Cardiac fibroblast (primary cell): Measurements from ENCODE around the gene VMP1.

ENCODE experiments used
- DNase-seq, 2 donors: peaks; one replicate each; pipeline versions ENCODE4 v3.0.0 to v3.0.0-alpha.2; 2010; ENCODE audit warnings: low read depth in 2 of 2
- H3K4me3 ChIP-seq, 2 donors: replicated peaks in 1 of 2; 1 replicate in 1 of 2; 2 replicates in 1 of 2; pipeline ENCODE4 v1.5.1; 2011; ENCODE audit warnings: low read depth in 2 of 2, low read length in 2 of 2, mild to moderate bottlenecking in 2 of 2, moderate library complexity in 1 of 2
- CTCF ChIP-seq: IDR thresholded peaks from one replicate; pipeline ENCODE4 v1.5.1; 2011; ENCODE audit warnings: low read depth, mild to moderate bottlenecking, low read length, inconsistent platforms

Gene VMP1

GRCh38 chr17:59762049-59762823 is 54.8 kb downstream of the VMP1 start:
- DNase-seq = peak; percentile 59 to 92
- no peak overlapping the region for H3K4me3 ChIP-seq
- TF ChIP-seq CTCF = no peak

DNA sequence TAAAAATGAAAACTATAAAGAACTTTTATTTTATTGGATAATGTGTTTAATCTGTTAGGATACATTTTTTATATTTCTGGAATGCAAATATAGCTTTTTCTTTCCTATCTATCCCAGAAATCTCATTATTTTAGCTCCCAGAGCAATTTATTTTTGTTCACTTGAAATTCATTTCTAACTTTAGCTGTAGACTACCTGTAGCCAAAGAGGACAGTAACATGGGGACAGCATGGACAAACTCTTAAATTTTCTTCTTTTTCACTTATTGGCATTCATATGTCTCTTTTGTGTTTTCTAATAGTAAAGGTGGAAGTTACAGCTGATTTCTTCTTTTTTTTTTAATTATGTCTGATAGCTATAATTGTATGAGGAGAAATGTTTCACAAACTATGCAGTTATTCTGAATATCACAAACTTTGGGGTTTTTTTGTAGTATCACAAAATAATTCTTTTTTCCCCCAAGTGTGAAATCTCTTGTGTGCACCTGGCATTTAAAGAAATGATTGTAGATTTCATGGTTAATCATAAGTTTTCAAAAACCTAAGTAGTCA is 55.4 kb downstream of the VMP1 start:
- H3K4me3 ChIP-seq = no peak overlapping the region
- no peak for TF ChIP-seq CTCF
- DNase-seq = no peak

DNA sequence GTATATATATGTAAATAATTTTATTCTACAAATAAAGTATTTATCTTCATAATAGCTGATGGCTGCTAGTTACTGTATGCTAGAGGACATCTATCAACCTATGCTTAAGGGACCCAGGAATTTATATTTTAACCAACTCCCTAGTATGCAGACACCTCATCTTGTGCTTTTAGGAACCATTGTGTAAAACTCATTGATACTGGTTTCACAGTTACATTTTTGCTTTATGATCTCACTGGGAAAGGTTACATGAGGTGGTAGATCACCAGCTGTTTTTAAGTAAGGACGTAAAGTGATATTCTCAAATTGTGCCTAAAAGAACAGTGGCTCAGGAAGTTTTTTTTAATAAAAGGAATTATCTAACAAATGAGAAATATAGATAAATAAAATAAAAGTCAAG is 56.4 kb downstream of the VMP1 start:
- peak; percentile 73 to 96 for DNase-seq
- no peak for TF ChIP-seq CTCF
- no peak overlapping the region for H3K4me3 ChIP-seq

DNA sequence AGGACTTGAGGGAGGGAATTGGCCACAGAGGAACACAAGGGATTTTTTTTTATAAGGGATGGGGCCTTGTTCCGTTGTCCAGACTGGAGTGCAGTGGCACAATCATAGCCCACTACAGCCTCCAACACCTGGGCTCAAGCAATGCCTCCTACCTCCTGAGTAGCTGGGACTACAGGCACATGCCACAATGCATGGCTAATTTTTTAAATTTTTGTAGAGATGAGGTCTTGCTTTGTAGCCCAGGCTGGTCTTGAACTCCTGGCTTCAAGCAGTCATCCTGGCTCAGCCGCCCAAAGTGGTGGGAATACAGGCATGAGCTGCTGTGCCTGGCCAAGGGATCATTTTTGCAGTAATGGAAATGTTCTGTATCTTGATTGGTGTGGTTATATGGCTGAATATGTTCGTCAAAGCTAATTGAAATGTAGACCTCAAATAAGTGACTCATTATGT is 56.9 kb downstream of the VMP1 start:
- no peak overlapping the region for H3K4me3 ChIP-seq
- DNase-seq = no peak
- TF ChIP-seq CTCF = no peak

DNA sequence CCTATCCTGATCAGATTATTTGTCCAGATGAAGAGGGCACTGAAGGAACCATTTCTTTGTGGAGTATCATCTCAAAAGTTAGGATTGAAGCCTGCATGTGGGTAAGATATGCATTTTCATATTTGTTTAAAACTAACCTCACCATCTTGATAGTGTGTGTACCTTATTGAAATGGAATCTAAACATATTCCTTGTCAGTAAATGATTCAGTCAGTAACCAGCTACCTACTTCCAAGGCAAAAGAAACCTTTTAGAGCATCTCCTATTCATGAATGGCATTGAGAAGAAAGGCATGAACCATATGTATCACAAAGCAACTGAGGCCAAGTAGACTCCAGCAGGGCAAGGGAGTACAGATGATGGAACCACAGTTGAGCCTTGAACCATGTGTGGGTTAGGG is 57.6 kb downstream of the VMP1 start:
- no peak for DNase-seq
- no peak for TF ChIP-seq CTCF
- no peak overlapping the region for H3K4me3 ChIP-seq

GRCh38 chr17:59766491-59766890 is 59.0 kb downstream of the VMP1 start:
- TF ChIP-seq CTCF = no peak
- no peak for DNase-seq
- H3K4me3 ChIP-seq = no peak overlapping the region

DNA sequence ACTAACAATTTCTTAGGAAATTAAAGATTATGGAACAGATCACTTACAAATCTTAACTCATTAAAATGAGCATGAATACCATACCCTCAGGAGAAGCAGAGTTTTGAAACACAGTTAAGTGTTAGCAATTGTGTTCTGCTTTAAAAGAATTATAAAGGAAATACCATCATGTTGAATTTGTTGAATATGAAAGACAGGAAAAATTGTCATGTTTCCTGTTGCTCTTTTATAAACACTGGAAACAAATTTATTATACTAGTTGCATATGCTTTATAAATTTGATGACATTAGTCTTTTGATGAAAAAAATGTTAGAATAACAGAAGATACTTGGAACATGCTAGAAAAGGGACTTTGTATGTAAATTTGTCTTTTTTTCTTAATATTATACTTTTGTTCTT is 59.7 kb downstream of the VMP1 start:
- peak in 1 of 2 donors; percentile 45 for DNase-seq
- TF ChIP-seq CTCF = no peak
- no peak overlapping the region for H3K4me3 ChIP-seq
